AG09309 (cell line): Measurements from ENCODE around the gene MAML2.
A peak's percentile ranks its signal among the peaks of the same experiment; 100 is the strongest.

Source experiments
- DNase-seq: peaks from one replicate; pipeline ENCODE4 v3.0.0-alpha.2; 2010; ENCODE audit warnings: low read depth
- H3K4me3 ChIP-seq: 2 replicates; pipeline ENCODE4 v1.5.1; 2011; ENCODE audit warnings: mild to moderate bottlenecking, low read depth, low read length, moderate library complexity; ENCODE audit not compliant: control insufficient read depth
- CTCF ChIP-seq: IDR thresholded peaks from 2 replicates; pipeline ENCODE4 v1.5.1; 2011; ENCODE audit warnings: mild to moderate bottlenecking, low read depth, low read length, inconsistent platforms; ENCODE audit not compliant: insufficient read depth, control insufficient read depth; ENCODE audit errors: missing control alignments

Gene MAML2

GRCh38 chr11:96306933-96307775 is 35.8 kb downstream of the MAML2 start:
- peak overlapping the region; percentile 24 for H3K4me3 ChIP-seq
- DNase-seq: peak; percentile 97
- no peak for TF ChIP-seq CTCF

DNA sequence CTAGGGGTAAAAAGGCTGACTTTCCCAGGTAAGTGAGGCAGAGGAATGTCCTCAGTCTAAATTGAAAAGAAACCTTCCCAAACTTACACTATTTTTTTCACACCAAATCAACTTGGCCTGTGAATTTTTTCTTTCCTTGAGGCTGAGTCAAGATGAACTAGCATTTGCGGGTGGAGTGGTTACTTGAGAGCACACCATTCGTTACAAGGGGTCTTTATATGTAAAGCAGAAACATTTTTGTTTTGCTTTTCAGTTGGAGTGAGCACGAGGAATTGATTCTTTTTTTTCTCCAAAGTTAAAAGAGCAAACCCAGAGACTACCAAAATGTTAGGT is 36.4 kb downstream of the MAML2 start:
- peak overlapping the region; percentile 6 for H3K4me3 ChIP-seq
- DNase-seq: no peak
- TF ChIP-seq CTCF: no peak

- TF ChIP-seq CTCF: no peak
- no peak for DNase-seq
- no peak overlapping the region for H3K4me3 ChIP-seq
Observed at GRCh38 chr11:96306071-96306470, 36.9 kb downstream of the MAML2 start.

DNA sequence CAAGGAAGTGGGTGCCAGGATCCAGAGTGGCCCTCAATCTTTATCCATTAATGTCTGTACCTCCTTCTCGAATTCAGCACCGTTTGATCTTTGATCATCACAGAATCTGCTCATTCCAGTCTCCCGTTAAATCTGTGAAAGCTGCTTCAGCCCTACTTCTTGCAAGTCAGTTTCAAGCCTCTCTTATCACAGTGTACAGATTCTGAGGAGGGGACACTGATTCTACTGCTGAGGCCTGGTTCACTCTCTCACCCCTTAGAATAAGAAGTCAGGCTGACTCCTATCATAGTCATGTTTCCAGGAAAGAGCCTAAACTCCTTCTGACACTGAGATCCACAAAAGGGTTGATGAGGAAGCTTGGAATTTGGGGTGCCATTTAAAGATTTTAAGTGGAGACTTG is 39.0 kb downstream of the MAML2 start:
- DNase-seq: no peak
- H3K4me3 ChIP-seq: no peak overlapping the region

DNA sequence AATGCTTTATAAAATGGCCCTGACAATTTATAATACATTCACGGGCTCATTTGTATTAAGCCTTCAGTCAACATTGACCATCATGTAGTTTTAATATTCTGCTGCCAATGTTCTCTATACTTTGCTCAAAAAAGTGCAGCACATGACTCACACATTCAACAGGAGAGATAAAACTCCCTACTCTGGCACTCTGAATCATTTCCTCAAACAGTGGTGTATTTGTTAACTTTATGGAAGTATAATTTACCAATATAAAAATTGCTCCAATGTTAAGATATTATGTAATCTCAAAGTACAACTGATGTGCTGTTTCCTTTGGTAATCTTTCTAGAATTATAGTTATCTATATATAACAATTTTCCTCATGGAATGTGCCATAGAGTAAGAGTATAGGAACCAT is 39.9 kb downstream of the MAML2 start:
- DNase-seq: no peak
- no peak for TF ChIP-seq CTCF
- no peak overlapping the region for H3K4me3 ChIP-seq

More for the DNA sequence above, 39.0 kb downstream of the MAML2 start:
- no peak for TF ChIP-seq CTCF

GRCh38 chr11:96301818-96302217 is 41.2 kb downstream of the MAML2 start:
- H3K4me3 ChIP-seq: no peak overlapping the region
- no peak for DNase-seq
- no peak for TF ChIP-seq CTCF
